ENCODE results near the gene PVALEF. TPM values are rescaled to one million over a fixed set of nuclear protein-coding genes. Genes with fewer than 3 reads are reported as not detected.
"Not testable (repeated sequence)": the region's sequence is repeated elsewhere in the genome, so short reads cannot be mapped to it uniquely, and the experiment has no call there.

Gene PVALEF
- total and polyA plus RNA-seq, 7 donors: not detected

GRCh38 chr17:81223762-81224130 lies 58.4 kb downstream of the PVALEF start:
- Histone ChIP-seq H3K4me1 (peaks cover 18% of the 10 kb centered on the region), H3K27ac (no peak overlapping the region), H3K27me3 (ENCODE audit: insufficient read depth in 3 of 3, low read length in 2 of 3) (no peaks in the 10 kb centered on the region), H3K36me3 (ENCODE audit: insufficient read depth in 1 of 2, low read depth in 1 of 2) (peaks cover 0 to 13% of the 10 kb centered on the region in 2 donors), H3K4me3 (peak overlapping the region; percentile 65), H3K9me3 (no peaks in the 10 kb centered on the region)
- DNase-seq: no peak
- TF ChIP-seq CTCF (IDR thresholded peaks at IDR 0.05): no peak
- intact Hi-C loops (cut with DNase I): no loop called here
- 52 to 56% (median 55%) methylated on average over 11 of the region's 11 CpGs for WGBS, 3 donors
- no peak for ATAC-seq

- not testable (repeated sequence) for ATAC-seq
Observed at GRCh38 chr17:81227630-81228029, 62.3 kb downstream of the PVALEF start.

GRCh38 chr17:81228420-81228819 lies 63.1 kb downstream of the PVALEF start:
- no peak for ATAC-seq
- DNase-seq: no peak
- Histone ChIP-seq H3K36me3 (ENCODE audit: insufficient read depth in 1 of 2, low read depth in 1 of 2) (peaks cover 0 to 49% of the 10 kb centered on the region in 2 donors), H3K9me3 (no peaks in the 10 kb centered on the region), H3K27me3 (ENCODE audit: insufficient read depth in 3 of 3, low read length in 2 of 3) (no peaks in the 10 kb centered on the region), H3K4me3 (no peak overlapping the region), H3K27ac (no peak overlapping the region), H3K4me1 (peaks cover 5% of the 10 kb centered on the region)
- 74 to 79% (median 77%) methylated on average over 9 of the region's 9 CpGs for WGBS, 3 donors
- no peak for TF ChIP-seq CTCF (IDR thresholded peaks at IDR 0.05)
- intact Hi-C loops (cut with DNase I): no loop called here

More at GRCh38 chr17:81227630-81228029, 62.3 kb downstream of the PVALEF start:
- H3K4me3 ChIP-seq; H3K27ac ChIP-seq; H3K9me3 ChIP-seq; H3K27me3 ChIP-seq (ENCODE audit: insufficient read depth in 3 of 3, low read length in 2 of 3); intact Hi-C loops (cut with DNase I); DNase-seq; H3K4me1 ChIP-seq: not testable (repeated sequence)
- WGBS, 3 donors: 68 to 80% (median 79%) methylated on average over 2 of the region's 2 CpGs
- H3K36me3 ChIP-seq (ENCODE audit: insufficient read depth in 1 of 2, low read depth in 1 of 2): peaks cover 0 to 43% of the 10 kb centered on the region in 2 donors

- no peak for ATAC-seq
- Histone ChIP-seq H3K9me3 (no peaks in the 10 kb centered on the region), H3K36me3 (ENCODE audit: insufficient read depth in 1 of 2, low read depth in 1 of 2) (peaks cover 0 to 54% of the 10 kb centered on the region in 2 donors), H3K27ac (no peak overlapping the region), H3K4me1 (no peaks in the 10 kb centered on the region), H3K27me3 (ENCODE audit: insufficient read depth in 3 of 3, low read length in 2 of 3) (no peaks in the 10 kb centered on the region), H3K4me3 (no peak overlapping the region)
- intact Hi-C loops (cut with DNase I): no loop called here
- TF ChIP-seq CTCF (IDR thresholded peaks at IDR 0.05): no peak
- WGBS, 3 donors: 71 to 75% (median 73%) methylated on average over 28 to 32 of the region's 32 CpGs
- DNase-seq: no peak
Observed at GRCh38 chr17:81228834-81229665, 63.7 kb downstream of the PVALEF start.

GRCh38 chr17:81229666-81229920 lies 64.3 kb downstream of the PVALEF start:
- peaks cover 0 to 59% of the 10 kb centered on the region in 2 donors for H3K36me3 ChIP-seq (ENCODE audit: insufficient read depth in 1 of 2, low read depth in 1 of 2)
- H3K4me1 ChIP-seq: no peaks in the 10 kb centered on the region
- 80 to 89% (median 84%) methylated on average over 14 of the region's 14 CpGs for WGBS, 3 donors
- H3K9me3 ChIP-seq: no peaks in the 10 kb centered on the region
- no peaks in the 10 kb centered on the region for H3K27me3 ChIP-seq (ENCODE audit: insufficient read depth in 3 of 3, low read length in 2 of 3)
- no peak overlapping the region for H3K4me3 ChIP-seq
- ATAC-seq (no peak), DNase-seq (no peak)
- no peak for TF ChIP-seq CTCF (IDR thresholded peaks at IDR 0.05)
- intact Hi-C loops (cut with DNase I): no loop called here
- H3K27ac ChIP-seq: no peak overlapping the region
